Liver (tissue), 9 donors: ENCODE data around the gene TMEM260. TPM values are rescaled to one million over a fixed set of nuclear protein-coding genes. Genes with fewer than 3 reads are reported as not detected.

ENCODE experiments used
- DNase-seq: peaks from one replicate; pipeline ENCODE4 v3.0.0-alpha.2; 2017; ENCODE audit warnings: low spot score
- H3K27ac ChIP-seq, 2 donors: one replicate each; pipeline ENCODE4 v1.7.0; 2013; ENCODE audit warnings: inconsistent platforms in 2 of 2, low read length in 2 of 2, control low read depth in 1 of 2, low read depth in 1 of 2, mild to moderate bottlenecking in 1 of 2
- H3K27me3 ChIP-seq, 4 donors: one replicate each; pipeline versions ENCODE4 v1.6.1 to v1.7.0; 2013; ENCODE audit warnings: low read length in 3 of 4, inconsistent platforms in 1 of 4, mild to moderate bottlenecking in 1 of 4, moderate library complexity in 1 of 4; ENCODE audit not compliant: control insufficient read depth in 4 of 4, insufficient read depth in 4 of 4
- H3K36me3 ChIP-seq, 4 donors: one replicate each; pipeline versions ENCODE4 v1.6.1 to v1.7.0; 2013; ENCODE audit warnings: low read length in 3 of 4, mild to moderate bottlenecking in 3 of 4, low read depth in 1 of 4, moderate library complexity in 1 of 4; ENCODE audit not compliant: control insufficient read depth in 4 of 4, insufficient read depth in 3 of 4
- H3K4me1 ChIP-seq, 4 donors: one replicate each; pipeline versions ENCODE4 v1.6.1 to v1.7.0; 2013; ENCODE audit warnings: low read length in 3 of 4, mild to moderate bottlenecking in 3 of 4, moderate library complexity in 1 of 4; ENCODE audit not compliant: control insufficient read depth in 4 of 4, insufficient read depth in 4 of 4
- H3K4me3 ChIP-seq, 3 donors: one replicate each; pipeline versions ENCODE4 v1.6.1 to v1.7.0; 2013; ENCODE audit warnings: low read length in 3 of 3, control low read depth in 1 of 3, low read depth in 1 of 3, mild to moderate bottlenecking in 1 of 3
- H3K9ac ChIP-seq, 2 donors: one replicate each; pipeline ENCODE4 v1.7.0; 2013; ENCODE audit warnings: low read length in 2 of 2, mild to moderate bottlenecking in 2 of 2, moderate library complexity in 2 of 2, control low read depth in 1 of 2, low read depth in 1 of 2
- H3K9me3 ChIP-seq, 4 donors: one replicate each; pipeline versions ENCODE4 v1.6.1 to v1.7.0; 2013; ENCODE audit warnings: low read length in 3 of 4; ENCODE audit not compliant: control insufficient read depth in 4 of 4
- ATF3 ChIP-seq: IDR thresholded peaks from 2 replicates; pipeline ENCODE4 v1.6.1; 2016; ENCODE audit warnings: antibody characterized with exemption
- CTCF ChIP-seq: fragments of 150-350 bp; IDR thresholded peaks from 2 replicates; pipeline ENCODE4 v1.5.1; 2017; ENCODE audit warnings: improper control_type of control experiment, low read depth, low read length; ENCODE audit not compliant: missing input control
- EGR1 ChIP-seq, 2 donors: IDR thresholded peaks; 2 replicates each; pipeline ENCODE4 v1.6.1; 2016 to 2018; ENCODE audit warnings: antibody characterized with exemption in 2 of 2, low read depth in 2 of 2
- FOXA1 ChIP-seq: IDR thresholded peaks from 2 replicates; pipeline ENCODE4 v1.6.1; 2016; ENCODE audit warnings: antibody characterized with exemption
- FOXA2 ChIP-seq: IDR thresholded peaks from 2 replicates; pipeline ENCODE4 v1.6.1; 2016; ENCODE audit warnings: antibody characterized with exemption
- GABPA ChIP-seq, 2 donors: IDR thresholded peaks in 1 of 2; conservative IDR thresholded peaks in 1 of 2; 2 replicates each; pipeline ENCODE4 v1.6.1; 2016; ENCODE audit warnings: antibody characterized with exemption in 2 of 2, mild to moderate bottlenecking in 1 of 2, moderate library complexity in 1 of 2
- HNF4A ChIP-seq, 2 donors: conservative IDR thresholded peaks; 2 replicates each; pipeline ENCODE4 v1.6.1; 2016; ENCODE audit warnings: antibody characterized with exemption in 2 of 2, mild to moderate bottlenecking in 2 of 2
- HNF4G ChIP-seq: IDR thresholded peaks from 2 replicates; pipeline ENCODE4 v1.6.1; 2016; ENCODE audit warnings: antibody characterized with exemption
- JUND ChIP-seq, 2 donors: IDR thresholded peaks; 2 replicates each; pipeline ENCODE4 v1.6.1; 2016; ENCODE audit warnings: antibody characterized with exemption in 2 of 2
- MAX ChIP-seq: IDR thresholded peaks from 2 replicates; pipeline ENCODE4 v1.6.1; 2016; ENCODE audit warnings: antibody characterized with exemption
- NR2F2 ChIP-seq: IDR thresholded peaks from 2 replicates; pipeline ENCODE4 v1.6.1; 2016; ENCODE audit warnings: antibody characterized with exemption
- RAD21 ChIP-seq, 2 donors: IDR thresholded peaks; 2 replicates each; pipeline ENCODE4 v1.6.1; 2016; ENCODE audit warnings: antibody characterized with exemption in 2 of 2, mild to moderate bottlenecking in 2 of 2
- REST ChIP-seq: IDR thresholded peaks from 2 replicates; pipeline ENCODE4 v1.6.1; 2016; ENCODE audit warnings: antibody characterized with exemption, mild to moderate bottlenecking
- RXRA ChIP-seq, 2 donors: IDR thresholded peaks; 2 replicates each; pipeline ENCODE4 v1.6.1; 2017 to 2018; ENCODE audit warnings: antibody characterized with exemption in 2 of 2, mild to moderate bottlenecking in 1 of 2
- SP1 ChIP-seq: IDR thresholded peaks from 2 replicates; pipeline ENCODE4 v1.6.1; 2018; ENCODE audit warnings: antibody characterized with exemption, mild to moderate bottlenecking
- TAF1 ChIP-seq: conservative IDR thresholded peaks from 2 replicates; pipeline ENCODE4 v1.6.1; 2016; ENCODE audit warnings: antibody characterized with exemption, mild to moderate bottlenecking
- YY1 ChIP-seq: IDR thresholded peaks from 2 replicates; pipeline ENCODE4 v1.6.1; 2016; ENCODE audit warnings: antibody characterized with exemption, mild to moderate bottlenecking
- ZBTB33 ChIP-seq: IDR thresholded peaks from 2 replicates; pipeline ENCODE4 v1.6.1; 2016; ENCODE audit warnings: antibody characterized with exemption
- WGBS: extraction: QIAGEN DNeasy Blood & Tissue Kit; methylation state at CpG from one replicate; pipeline ENCODE4 v1.1.7; 2013; 5-methylcytosine and 5-hydroxymethylcytosine counted together
- polyA plus RNA-seq, 2 donors: library from polyadenylated mRNA; stranded (reverse) in 1 of 2; unstranded in 1 of 2; fragments of 200-250 nt in 1 of 2; fragments of >200 nt in 1 of 2; fragmentation: Nextera tagmentation in 1 of 2; extraction: Ambion mirVana in 1 of 2; gene quantifications; one replicate each; pipeline versions ENCODE4 v1.2.1 to v1.2.3, GENCODE V29; 2013 to 2015
- total RNA-seq, 2 donors: library from RNA; depleted of rRNA; stranded (reverse); fragments of >200 nt; gene quantifications; one replicate each; pipeline ENCODE4 v1.2.3, GENCODE V29; 2014
- donor health status: healthy.
- donor health status: healthy.
- donor health status: healthy.
- donor health status: healthy.
- donor health status: healthy.

TMEM260 gene
- total and polyA plus RNA-seq, 4 donors = 4.9 to 11.6 (median 9.0) TPM

GRCh38 chr14:56555921-56556570, 23.6 kb upstream of the TMEM260 start:
- Histone ChIP-seq H3K27ac (no peak overlapping the region), H3K36me3 (no peaks in the 10 kb centered on the region), H3K27me3 (no peaks in the 10 kb centered on the region), H3K9me3 (no peaks in the 10 kb centered on the region), H3K4me1 (peaks cover 0 to 10% (median 0%) of the 10 kb centered on the region in 4 donors), H3K9ac (no peak overlapping the region), H3K4me3 (no peak overlapping the region)
- 64% methylated on average over 5 of the region's 5 CpGs for WGBS
- no peak for DNase-seq
- TF ChIP-seq ATF3 (peak; percentile 78), TAF1 (no peak), NR2F2 (no peak), MAX (no peak), EGR1 (IDR thresholded peaks at IDR 0.05; ENCODE audit: low read depth in 2 of 2) (no peak), HNF4A (conservative IDR thresholded peaks at IDR 0.05) (peak; percentile 64 to 67), HNF4G (peak; percentile 7), FOXA1 (peak; percentile 82), CTCF (peak; percentile 71), FOXA2 (peak; percentile 87), YY1 (peak; percentile 91), RAD21 (IDR thresholded peaks at IDR 0.05) (peak; percentile 92 to 93), REST (peak; percentile 71), ZBTB33 (no peak), RXRA (IDR thresholded peaks at IDR 0.05) (peak; percentile 70), GABPA (IDR thresholded peaks at IDR 0.05 in 1 of 2, conservative IDR thresholded peaks at IDR 0.05 in 1 of 2) (no peak), SP1 (peak; percentile 38), JUND (IDR thresholded peaks at IDR 0.05) (peak in 1 of 2 donors; percentile 58)
